NK-92 treated with Interleukin-12 subunit alpha and Interleukin-12 subunit beta, amount 100 ng/mL, for 24 hours (cell line): ENCODE data around the gene PRR32.
"Not testable (repeated sequence)": the region's sequence is repeated elsewhere in the genome, so short reads cannot be mapped to it uniquely, and the experiment has no call there.

Source experiments
- DNase-seq: peaks from one replicate; lab custom pipeline; 2025; lab: John Stamatoyannopoulos, UW

The PRR32 gene

DNA sequence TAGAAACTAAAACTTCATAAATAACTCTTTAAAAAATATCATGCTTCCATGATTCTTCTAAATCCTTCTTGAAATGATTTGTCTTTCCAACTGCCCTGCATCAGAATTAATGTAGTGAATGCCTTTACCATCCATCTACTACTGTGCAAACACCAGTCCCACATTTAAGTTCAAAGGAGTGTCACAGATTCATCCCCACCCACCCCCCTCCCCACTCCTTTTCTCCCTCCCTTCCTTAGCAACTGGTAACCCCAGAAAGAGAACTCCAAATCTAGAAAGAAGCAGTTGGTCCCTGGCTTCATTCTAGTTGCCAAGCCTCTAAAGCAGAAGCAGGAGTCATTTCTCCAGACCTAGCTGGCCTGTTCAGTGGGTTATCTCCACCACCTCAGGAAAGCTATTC is at the start of gene PRR32:
Gene PRR32 (plus strand): TSS at position 301 of the 400 bp plus-strand sequence. CDS start 115 bp downstream, outside the sequence.
- no peak for DNase-seq

GRCh38 chrX:126770179-126770578 is 49.4 kb upstream of the PRR32 start:
- DNase-seq, result no peak

- no peak for DNase-seq
Observed at GRCh38 chrX:126785539-126785938, 34.0 kb upstream of the PRR32 start.

GRCh38 chrX:126799059-126799458 is 20.5 kb upstream of the PRR32 start:
- no peak for DNase-seq

GRCh38 chrX:126806784-126807183 is 12.7 kb upstream of the PRR32 start:
- not testable (repeated sequence) for DNase-seq

DNA sequence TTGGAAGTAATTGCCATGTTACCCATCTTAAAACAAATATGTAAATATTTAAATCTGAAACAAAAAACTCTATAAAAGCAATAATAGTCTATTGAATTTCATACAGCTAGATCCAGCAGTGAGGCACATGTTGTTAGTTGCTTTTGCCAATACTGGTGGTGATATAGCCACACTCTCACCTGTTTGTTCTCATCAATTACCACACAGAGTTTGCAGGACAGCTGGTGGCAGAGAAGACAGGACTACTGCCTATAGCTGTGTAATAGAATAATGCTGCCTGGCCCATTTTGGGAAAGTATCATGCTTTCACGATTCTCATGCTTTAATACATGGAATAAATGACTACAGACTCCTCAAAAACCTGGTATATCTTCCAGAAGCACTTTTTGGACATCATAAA is 3.7 kb upstream of the PRR32 start:
- no peak for DNase-seq

- DNase-seq, result no peak
Observed at GRCh38 chrX:126820700-126821420, 1.3 kb downstream of the PRR32 start.

DNA sequence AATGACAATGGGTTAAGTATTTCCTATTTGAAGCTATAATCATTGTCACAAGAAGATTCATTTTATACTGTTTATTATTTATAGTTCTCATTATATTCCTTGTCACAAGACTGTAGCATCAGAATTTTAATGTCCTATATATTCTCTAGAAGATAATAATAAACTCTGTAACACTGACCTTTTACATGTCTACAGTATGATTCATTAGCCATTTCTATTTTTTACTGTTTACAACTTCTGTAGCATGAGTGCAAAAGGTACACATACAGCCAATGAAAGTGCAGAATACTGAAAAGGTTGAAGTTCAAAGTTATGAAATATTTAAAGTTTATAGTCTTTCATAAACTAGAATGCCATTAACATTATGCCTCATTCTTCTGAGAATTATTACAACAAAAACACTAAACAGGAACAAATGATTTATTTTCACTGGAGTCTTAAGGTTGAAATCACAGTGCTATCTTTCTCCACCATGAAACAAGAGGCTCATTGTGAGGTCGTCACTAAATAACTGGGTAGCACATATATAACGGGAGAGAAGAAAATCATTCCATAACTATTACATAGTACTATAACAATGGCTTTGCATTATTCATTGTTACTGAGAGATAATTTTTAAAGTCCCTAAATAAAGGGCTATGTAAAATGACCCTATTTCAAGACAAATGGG is 4.9 kb downstream of the PRR32 start:
- no peak for DNase-seq

GRCh38 chrX:126825566-126826193 is 6.2 kb downstream of the PRR32 start:
- DNase-seq, result no peak

- no peak for DNase-seq
Observed at GRCh38 chrX:126836186-126836585, 16.7 kb downstream of the PRR32 start.

DNA sequence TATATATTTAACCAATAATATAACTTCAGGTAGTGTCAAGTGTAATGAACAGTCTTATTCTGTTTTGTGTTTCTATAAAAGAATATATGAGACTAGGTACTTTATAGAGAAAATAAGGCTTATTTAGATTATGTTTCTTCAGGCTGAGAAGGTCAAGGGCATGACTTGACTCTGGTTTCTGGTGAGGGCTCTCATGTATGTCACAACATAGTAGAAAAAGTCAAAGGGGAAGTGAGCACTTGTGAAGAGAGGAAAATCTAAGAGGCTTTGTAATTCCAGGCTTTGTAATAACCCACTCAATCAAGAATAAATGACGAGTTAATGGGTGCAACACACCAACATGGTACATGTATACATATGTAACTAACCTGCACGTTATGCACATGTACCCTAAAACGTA is 27.6 kb downstream of the PRR32 start:
- DNase-seq, result no peak

DNA sequence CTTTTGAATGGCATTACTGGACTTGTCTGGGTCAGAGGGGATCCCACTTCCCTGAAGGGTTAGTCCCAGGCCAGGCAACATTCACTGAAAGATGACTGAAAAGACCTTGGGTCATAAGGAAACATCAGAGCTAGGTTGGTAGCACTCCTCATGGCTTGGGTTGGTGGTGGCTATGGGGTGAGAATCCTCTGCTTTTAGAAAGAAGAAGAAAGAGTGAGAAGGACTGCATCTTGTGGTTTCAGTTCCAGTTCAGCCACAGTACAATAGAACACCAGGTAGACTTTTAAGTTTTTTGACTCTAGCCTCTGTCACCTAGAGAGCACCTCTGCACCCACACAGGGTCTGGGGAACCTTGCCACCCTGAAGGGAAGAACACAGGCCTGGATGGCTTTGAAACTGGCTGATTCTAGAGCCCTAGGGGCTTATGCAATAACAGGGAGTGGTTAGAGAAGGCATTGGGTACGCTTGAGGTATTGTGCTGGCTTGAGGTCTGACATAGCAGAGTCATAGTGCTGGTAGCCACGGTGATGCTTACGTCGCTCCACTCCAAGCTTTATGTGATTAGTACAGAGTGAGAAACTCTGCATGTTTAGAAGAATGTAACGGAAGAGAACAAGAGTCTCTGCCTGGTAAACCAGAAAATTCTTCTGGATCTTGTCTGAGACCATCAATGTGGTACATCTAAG is 36.5 kb downstream of the PRR32 start:
- DNase-seq, result no peak
